GM12872 (cell line): Measurements from ENCODE around the gene UNC5B.

ENCODE experiments used
- TF ChIP-seq, protein P1 (sequence below): IDR thresholded peaks from 3 replicates; pipeline ENCODE4 v1.5.1; 2011; ENCODE audit warnings: low read depth, mild to moderate bottlenecking, low read length, moderate library complexity; ENCODE audit not compliant: insufficient read depth

Gene UNC5B

DNA sequence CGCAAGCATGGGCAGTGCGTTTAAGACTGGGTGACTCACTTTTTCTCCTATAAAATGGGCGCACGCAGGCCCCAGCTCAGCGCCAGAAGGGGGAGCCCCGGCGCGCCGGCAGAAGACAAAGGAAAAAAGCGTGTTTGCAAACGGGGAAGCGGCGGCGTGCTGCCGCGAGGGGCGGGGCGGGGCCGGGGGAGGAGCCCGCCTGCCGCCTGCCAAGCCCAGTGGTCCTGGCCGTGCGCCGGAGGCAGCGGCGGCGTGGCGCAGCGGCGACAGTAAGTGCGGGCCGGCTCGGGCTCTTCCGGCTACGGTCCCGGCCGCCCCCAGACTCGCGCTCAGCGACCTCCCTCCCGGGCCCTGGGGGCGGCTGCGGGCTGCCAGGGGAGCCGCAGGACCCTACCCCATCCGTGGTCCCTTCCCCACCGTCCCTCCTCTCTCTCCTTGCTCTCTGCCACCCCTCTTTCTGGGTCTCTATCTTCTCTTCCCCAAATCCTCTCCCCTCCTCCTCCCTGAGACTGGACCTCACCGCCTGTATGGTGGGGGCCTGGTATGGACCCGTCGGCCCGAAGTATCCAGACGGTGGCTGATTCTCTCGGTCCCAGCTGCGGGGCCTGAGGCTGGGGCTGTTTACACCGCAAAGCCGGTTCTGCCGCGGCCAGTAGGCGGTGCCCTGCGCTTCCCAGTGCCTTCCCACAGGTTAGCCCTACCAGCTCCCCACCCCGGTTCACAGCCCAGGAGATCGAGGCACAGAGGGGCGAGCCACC, 106.9 kb downstream of the UNC5B start, which contains the start of gene SLC29A3:
SLC29A3 (plus strand) TSS at position 218 of the 758 bp plus-strand sequence; CDS start at position 269, 51 bp downstream.
- TF ChIP-seq, protein P1, sequence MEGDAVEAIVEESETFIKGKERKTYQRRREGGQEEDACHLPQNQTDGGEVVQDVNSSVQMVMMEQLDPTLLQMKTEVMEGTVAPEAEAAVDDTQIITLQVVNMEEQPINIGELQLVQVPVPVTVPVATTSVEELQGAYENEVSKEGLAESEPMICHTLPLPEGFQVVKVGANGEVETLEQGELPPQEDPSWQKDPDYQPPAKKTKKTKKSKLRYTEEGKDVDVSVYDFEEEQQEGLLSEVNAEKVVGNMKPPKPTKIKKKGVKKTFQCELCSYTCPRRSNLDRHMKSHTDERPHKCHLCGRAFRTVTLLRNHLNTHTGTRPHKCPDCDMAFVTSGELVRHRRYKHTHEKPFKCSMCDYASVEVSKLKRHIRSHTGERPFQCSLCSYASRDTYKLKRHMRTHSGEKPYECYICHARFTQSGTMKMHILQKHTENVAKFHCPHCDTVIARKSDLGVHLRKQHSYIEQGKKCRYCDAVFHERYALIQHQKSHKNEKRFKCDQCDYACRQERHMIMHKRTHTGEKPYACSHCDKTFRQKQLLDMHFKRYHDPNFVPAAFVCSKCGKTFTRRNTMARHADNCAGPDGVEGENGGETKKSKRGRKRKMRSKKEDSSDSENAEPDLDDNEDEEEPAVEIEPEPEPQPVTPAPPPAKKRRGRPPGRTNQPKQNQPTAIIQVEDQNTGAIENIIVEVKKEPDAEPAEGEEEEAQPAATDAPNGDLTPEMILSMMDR: peak; percentile 77

DNA sequence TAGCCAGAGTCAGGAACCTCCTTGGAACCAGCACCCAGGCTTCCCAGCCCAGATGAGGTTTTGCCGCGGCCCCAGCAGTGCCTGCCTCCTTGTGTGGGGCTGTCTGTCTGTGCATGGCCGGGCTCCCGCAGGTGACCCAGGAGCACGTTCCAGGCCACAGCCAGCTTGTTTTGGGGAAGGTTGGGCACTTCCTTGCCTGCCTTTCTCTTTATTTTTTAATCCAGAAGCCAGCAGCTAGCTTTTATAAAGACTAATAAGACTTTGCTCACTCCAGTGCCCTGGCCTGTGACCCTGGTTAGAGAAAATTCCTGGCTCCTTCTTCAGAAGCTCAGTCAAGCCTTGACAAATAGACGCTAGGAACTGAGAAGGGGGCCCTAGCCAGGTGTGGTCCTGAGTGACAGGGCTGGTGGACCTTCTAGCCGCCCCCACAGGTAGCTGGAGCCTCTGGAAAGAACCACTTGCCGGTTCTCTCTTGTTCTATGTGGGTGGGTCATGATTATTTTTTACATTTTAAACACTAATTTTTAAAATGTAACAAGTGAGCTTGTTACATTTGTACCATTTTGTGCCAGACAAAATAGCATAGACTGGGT, 107.5 kb downstream of the UNC5B start:
- TF ChIP-seq, protein P1: no peak

DNA sequence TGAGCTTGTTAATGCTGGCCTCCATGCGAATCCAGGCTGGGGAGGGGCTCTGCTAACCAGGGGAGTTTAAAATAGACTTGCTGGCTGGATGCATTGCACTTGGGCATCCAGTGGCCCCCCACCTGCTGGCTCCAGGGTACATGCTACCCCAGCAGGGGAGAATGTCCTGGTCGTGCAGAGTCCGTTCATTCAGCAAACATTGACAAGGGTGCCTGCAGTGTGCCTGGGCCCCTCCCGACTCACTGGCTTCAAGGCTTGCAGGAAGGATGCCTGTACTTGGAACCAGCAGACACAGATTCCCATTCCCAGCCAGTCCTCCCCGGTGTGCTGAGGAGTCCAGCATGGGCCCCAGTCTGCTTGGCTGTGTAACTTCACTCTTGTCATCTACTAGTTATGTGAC, 108.2 kb downstream of the UNC5B start:
- TF ChIP-seq, protein P1: no peak

DNA sequence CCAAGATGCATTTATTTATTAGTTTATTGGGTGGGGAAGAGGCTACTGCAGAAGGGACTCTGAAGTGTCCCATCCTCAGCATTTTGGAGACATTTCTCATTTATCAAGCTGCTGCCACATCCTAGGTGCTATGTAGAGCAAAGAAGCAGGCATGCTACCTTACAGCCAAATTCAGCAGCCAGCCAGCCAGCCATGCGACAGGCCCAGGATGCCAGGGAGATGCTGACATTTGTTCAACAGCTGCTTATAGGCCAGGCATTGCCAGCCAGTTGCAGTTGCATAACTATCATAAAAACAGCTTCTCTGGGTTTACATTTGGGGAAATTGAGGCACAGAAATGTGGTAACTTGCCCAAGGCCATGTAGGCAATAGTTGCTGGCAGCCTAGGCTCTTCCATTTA, 109.0 kb downstream of the UNC5B start:
- TF ChIP-seq, protein P1: no peak

DNA sequence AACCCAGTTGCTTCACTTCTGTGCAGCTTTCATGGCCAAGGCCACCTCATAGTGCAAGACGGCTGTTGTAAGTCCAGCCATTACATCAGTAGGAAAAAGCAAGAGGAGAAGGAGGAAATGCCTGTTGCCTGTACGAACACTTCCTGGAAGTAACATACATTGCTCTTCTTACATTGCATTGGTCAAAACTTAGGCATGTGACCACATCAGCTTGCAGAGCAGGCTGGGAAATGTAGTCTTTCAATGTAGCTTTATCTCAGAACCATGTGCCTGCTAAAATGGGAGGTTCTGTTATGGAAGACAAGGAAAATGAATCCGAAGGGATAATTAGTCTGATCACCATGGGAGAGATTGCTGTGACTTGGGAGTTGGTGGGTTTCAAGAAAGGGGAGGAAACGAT, 111.0 kb downstream of the UNC5B start:
- TF ChIP-seq, protein P1: no peak

DNA sequence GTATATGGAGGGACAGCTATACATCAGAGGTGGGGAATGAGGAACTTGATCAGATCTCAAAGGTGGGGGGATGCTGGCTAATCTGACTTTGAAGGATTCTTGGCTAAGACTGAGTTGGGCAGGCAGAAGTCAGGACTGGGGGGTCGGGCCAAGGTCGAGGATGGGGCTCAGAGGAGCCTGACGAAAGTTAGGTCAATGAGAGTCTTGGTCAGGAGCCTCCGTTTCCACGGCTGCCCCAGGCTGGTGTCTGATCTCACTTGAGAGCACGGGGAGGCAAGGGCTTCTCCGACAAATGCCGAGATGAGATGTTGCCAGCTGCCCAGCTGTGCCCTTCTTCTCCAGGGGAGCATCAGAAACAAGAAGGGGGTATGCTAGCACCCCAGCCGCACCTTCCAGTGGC, 112.4 kb downstream of the UNC5B start:
- TF ChIP-seq, protein P1: no peak

DNA sequence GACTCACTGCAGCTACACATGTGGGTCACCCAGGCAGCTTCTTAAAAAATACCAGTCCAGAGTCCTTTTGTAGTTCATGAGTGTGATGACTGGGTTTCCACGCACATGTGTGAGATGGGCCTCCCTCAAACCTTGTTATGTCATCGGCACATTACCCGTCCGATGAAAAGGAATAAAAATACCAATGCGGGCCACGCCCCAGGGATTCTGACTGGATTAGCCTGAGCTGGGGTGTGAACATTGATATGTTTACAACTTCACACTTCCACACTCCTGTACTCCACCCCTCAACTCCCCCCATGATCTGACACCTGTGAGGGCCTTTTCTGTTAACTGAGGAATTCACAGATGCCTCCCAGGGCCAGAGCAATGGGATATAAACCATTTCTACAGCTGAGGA, 112.9 kb downstream of the UNC5B start:
- TF ChIP-seq, protein P1: no peak
